SK-N-SH (cell line): ENCODE results near the gene FMNL1. TPM values are rescaled to one million over a fixed set of nuclear protein-coding genes. Genes with fewer than 3 reads are reported as not detected.

Experiments
- CTCF ChIA-PET: fragments of 300-600, 350-600 bp; formaldehyde crosslinking; extraction: SDS; loops from one replicate; lab custom pipeline; 2021; lab: Yijun Ruan, JAX
- POLR2A ChIA-PET: fragments of 350-600 bp; sonication (Branson Sonifier 250); formaldehyde crosslinking; extraction: SDS; loops from one replicate; lab custom pipeline; 2020; ENCODE audit warnings: antibody characterized with exemption, inconsistent platforms; lab: Yijun Ruan, JAX
- DNase-seq: peaks from one replicate; pipeline ENCODE4 v3.0.0; 2012
- H2AFZ ChIP-seq: fragments of 200-600 bp; sonication (generic); 2 replicates; pipeline ENCODE4 v1.8.1; 2016; ENCODE audit warnings: antibody characterized with exemption, mild to moderate bottlenecking, low read depth
- H3F3A ChIP-seq: fragments of 200-600 bp; sonication (generic); replicated peaks from 2 replicates; pipeline ENCODE3; 2016; ENCODE audit warnings: antibody characterized with exemption, mild to moderate bottlenecking; ENCODE audit not compliant: insufficient read depth
- H3K27ac ChIP-seq, 2 experiments: fragments of 200-500 bp in 1 of 2; fragments of 200-600 bp in 1 of 2; sonication (Bioruptor generic) in 1 of 2; sonication (generic), shearing (Covaris generic) in 1 of 2; 2 replicates each; pipeline versions ENCODE4 v1.5.1 to v1.6.1; 2014 to 2016; ENCODE audit warnings: low read depth in 2 of 2, inconsistent platforms in 1 of 2, low read length in 1 of 2, mild to moderate bottlenecking in 1 of 2, mixed read lengths in 1 of 2
- H3K27me3 ChIP-seq: fragments of 200-600 bp; sonication (generic), shearing (Covaris generic); 2 replicates; pipeline ENCODE4 v1.6.1; 2016; ENCODE audit warnings: mixed run types; ENCODE audit not compliant: insufficient read depth
- H3K36me3 ChIP-seq, 2 experiments: fragments of 200-500 bp in 1 of 2; fragments of 200-600 bp in 1 of 2; sonication (Bioruptor generic) in 1 of 2; sonication (generic) in 1 of 2; replicated peaks in 1 of 2; 2 replicates each; pipeline versions ENCODE3 to v1.5.1; 2014 to 2016; ENCODE audit warnings: low read length in 1 of 2, mild to moderate bottlenecking in 1 of 2; ENCODE audit not compliant: insufficient read depth in 2 of 2, control insufficient read depth in 1 of 2
- H3K4me1 ChIP-seq, 2 experiments: fragments of 200-500 bp in 1 of 2; fragments of 200-600 bp in 1 of 2; sonication (Bioruptor generic) in 1 of 2; sonication (generic), shearing (Covaris generic) in 1 of 2; 2 replicates each; pipeline versions ENCODE4 v1.5.1 to v1.6.1; 2014 to 2016; ENCODE audit warnings: low read depth in 1 of 2, low read length in 1 of 2, mixed run types in 1 of 2; ENCODE audit not compliant: insufficient read depth in 2 of 2, control insufficient read depth in 1 of 2
- H3K4me2 ChIP-seq: fragments of 200-600 bp; sonication (generic), shearing (Covaris generic); 2 replicates; pipeline ENCODE4 v1.6.1; 2017; ENCODE audit warnings: mixed run types
- H3K4me3 ChIP-seq, 2 experiments: fragments of 200-500 bp in 1 of 2; fragments of 200-600 bp in 1 of 2; sonication (Bioruptor generic) in 1 of 2; sonication (generic), shearing (Covaris generic) in 1 of 2; 2 replicates each; pipeline versions ENCODE4 v1.5.1 to v1.8.1; 2014 to 2016; ENCODE audit warnings: low read depth in 2 of 2, inconsistent platforms in 1 of 2, low read length in 1 of 2, mild to moderate bottlenecking in 1 of 2, mixed read lengths in 1 of 2, moderate library complexity in 1 of 2
- H3K79me2 ChIP-seq: fragments of 200-600 bp; sonication (generic); 2 replicates; pipeline ENCODE4 v1.8.1; 2017; ENCODE audit warnings: mild to moderate bottlenecking; ENCODE audit not compliant: insufficient read depth
- H3K9ac ChIP-seq: fragments of 200-600 bp; sonication (generic); 2 replicates; pipeline ENCODE4 v1.6.1; 2017; ENCODE audit warnings: mixed run types
- H3K9me2 ChIP-seq: fragments of 200-600 bp; sonication (generic); 2 replicates; pipeline ENCODE4 v1.6.1; 2017; ENCODE audit warnings: mixed run types
- H3K9me3 ChIP-seq: fragments of 200-600 bp; sonication (generic); 2 replicates; pipeline ENCODE4 v1.6.1; 2017; ENCODE audit warnings: mixed run types, mild to moderate bottlenecking, moderate library complexity
- H4K20me1 ChIP-seq: fragments of 200-600 bp; sonication (generic); 2 replicates; pipeline ENCODE4 v1.6.1; 2017; ENCODE audit warnings: mild to moderate bottlenecking, mixed run types; ENCODE audit not compliant: insufficient read depth
- CTCF ChIP-seq: fragments of 200-600 bp; sonication (generic); IDR thresholded peaks from 2 replicates; pipeline ENCODE4 v1.6.1; 2017; ENCODE audit warnings: antibody characterized with exemption, mild to moderate bottlenecking, moderate library complexity
- FOXM1 ChIP-seq: IDR thresholded peaks from 2 replicates; pipeline ENCODE4 v1.4.0; 2012; ENCODE audit warnings: low read depth, mild to moderate bottlenecking
- MAX ChIP-seq: IDR thresholded peaks from 2 replicates; pipeline ENCODE4 v1.4.0; 2012; ENCODE audit warnings: low read depth
- RAD21 ChIP-seq: IDR thresholded peaks from 2 replicates; pipeline ENCODE4 v1.6.1; 2012; ENCODE audit warnings: mild to moderate bottlenecking, low read length
- SIN3A ChIP-seq: IDR thresholded peaks from 2 replicates; pipeline ENCODE4 v1.6.1; 2012; ENCODE audit warnings: low read depth, mild to moderate bottlenecking, low read length, moderate library complexity, borderline replicate concordance
- SMC3 ChIP-seq: IDR thresholded peaks from 2 replicates; pipeline ENCODE4 v1.6.1; 2012; ENCODE audit warnings: low read depth, low read length, improper control_type of control experiment
- WGBS: methylation state at CpG from one replicate; pipeline ENCODE4 v1.1.6; 2017; ENCODE audit warnings: low lambda C conversion rate; 5-methylcytosine and 5-hydroxymethylcytosine counted together
- polyA plus RNA-seq, 3 experiments: library from polyadenylated mRNA; depleted of rRNA; stranded (reverse); fragments of >200 nt; gene quantifications; 2 replicates each; pipeline ENCODE4 v1.2.3, GENCODE V29; 2012

FMNL1 gene
- polyA plus RNA-seq, 1 of the 3 experiments (the other 2 are of a cell fraction) = 2.8 TPM

GRCh38 chr17:45234641-45235415 is 13.1 kb downstream of the FMNL1 start:
- Histone ChIP-seq H3K9ac (no peak overlapping the region), H2AFZ (no peak overlapping the region), H4K20me1 (no peaks in the 10 kb centered on the region), H3K9me3 (no peaks in the 10 kb centered on the region), H3K4me1 (peaks cover 4 to 13% of the 10 kb centered on the region in 2 experiments; a peak in 2 of 4 replicates), H3K4me3 (no peak overlapping the region), H3F3A (no peaks in the 10 kb centered on the region), H3K36me3 (no peaks in the 10 kb centered on the region), H3K9me2 (no peaks in the 10 kb centered on the region), H3K79me2 (no peaks in the 10 kb centered on the region), H3K27ac (no peak overlapping the region), H3K4me2 (no peak overlapping the region), H3K27me3 (no peaks in the 10 kb centered on the region)
- peak; percentile 79 for DNase-seq
- 24% methylated on average over 6 of the region's 6 CpGs for WGBS
- ChIA-PET CTCF (interaction anchor here (0.6 to 11.1 kb wide), 30 partner anchors 11 to 189 kb away, joined by 3 to 232 read pairs (median 8); partner anchors contain the start of genes ACBD4, FMNL1, HEXIM1 and MAP3K14), POLR2A (no interaction called here)
- TF ChIP-seq CTCF = peak; percentile 47
- TF ChIP-seq SMC3 = peak; percentile 49
- no peak for TF ChIP-seq SIN3A
- peak; percentile 59 for TF ChIP-seq RAD21

- no peaks in the 10 kb centered on the region for H4K20me1 ChIP-seq
- WGBS = 24% methylated on average over 9 of the region's 20 CpGs
- H3K9me3 ChIP-seq = no peaks in the 10 kb centered on the region
- no peak overlapping the region for H3K4me2 ChIP-seq
- H3K27me3 ChIP-seq = no peaks in the 10 kb centered on the region
- POLR2A ChIA-PET = no interaction called here
- no peak overlapping the region for H2AFZ ChIP-seq
- no peak overlapping the region for H3K27ac ChIP-seq
- no peaks in the 10 kb centered on the region for H3K36me3 ChIP-seq
- no peaks in the 10 kb centered on the region for H3K9me2 ChIP-seq
- H3K4me1 ChIP-seq = peaks cover 4 to 16% of the 10 kb centered on the region in 2 experiments; a peak in 2 of 4 replicates
- peak; percentile 81 for DNase-seq
- H3K9ac ChIP-seq = no peak overlapping the region
- H3K79me2 ChIP-seq = no peaks in the 10 kb centered on the region
- no peaks in the 10 kb centered on the region for H3F3A ChIP-seq
- CTCF ChIA-PET = interaction anchor here (0.6 to 11.1 kb wide), 36 partner anchors 10 to 637 kb away, joined by 3 to 232 read pairs (median 6); partner anchors contain the start of genes ACBD4, FMNL1, HEXIM1 and MAP3K14
- peak; percentile 74 for TF ChIP-seq SMC3
- peak; percentile 83 for TF ChIP-seq CTCF
- no peak for TF ChIP-seq FOXM1
- TF ChIP-seq MAX = no peak
- TF ChIP-seq RAD21 = peak; percentile 65
- no peak overlapping the region for H3K4me3 ChIP-seq
These were observed 14.0 kb downstream of the FMNL1 start for GRCh38 chr17:45235416-45236281.
